NCI-H2107 (cell line): ENCODE measurements around the gene ZBTB17.
A peak's percentile ranks its signal among the peaks of the same experiment; 100 is the strongest.
"Not testable (repeated sequence)": the region's sequence is repeated elsewhere in the genome, so short reads cannot be mapped to it uniquely, and the experiment has no call there.

Experiments
- DNase-seq: peaks from one replicate; lab custom pipeline; 2025; lab: John Stamatoyannopoulos, UW

ZBTB17 gene

DNA sequence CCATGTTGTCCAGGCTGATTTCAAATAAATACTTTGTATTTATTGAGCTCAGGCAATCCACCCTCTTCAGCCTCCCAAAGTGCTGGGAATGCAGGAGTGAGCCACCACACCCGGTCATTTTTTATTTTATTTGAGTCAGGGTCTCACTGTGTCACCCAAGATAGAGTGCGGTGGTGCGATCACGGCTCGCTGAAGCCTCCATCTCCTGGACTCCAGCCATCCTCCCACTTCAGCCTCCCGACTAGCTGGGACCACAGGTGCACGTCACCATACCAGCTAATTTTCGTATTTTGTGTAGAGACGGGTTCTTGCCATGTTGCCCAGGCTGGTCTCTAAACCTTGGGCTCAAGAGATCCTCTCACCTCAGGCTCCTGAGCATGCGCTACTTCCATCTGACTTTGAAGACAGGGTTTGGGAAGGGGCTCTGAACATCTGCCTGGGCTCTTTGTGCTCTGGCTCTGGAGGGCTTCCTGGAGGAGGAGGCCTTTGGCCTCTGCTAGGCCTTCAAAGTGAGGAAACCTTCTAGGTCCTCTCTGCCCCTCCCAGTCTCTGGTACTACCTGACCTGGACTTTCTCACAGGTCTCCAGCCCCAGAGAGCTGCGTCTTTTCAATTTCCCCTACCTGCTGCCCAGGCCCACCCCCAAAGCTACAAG is 36.2 kb upstream of the ZBTB17 start:
- DNase-seq: no peak

DNA sequence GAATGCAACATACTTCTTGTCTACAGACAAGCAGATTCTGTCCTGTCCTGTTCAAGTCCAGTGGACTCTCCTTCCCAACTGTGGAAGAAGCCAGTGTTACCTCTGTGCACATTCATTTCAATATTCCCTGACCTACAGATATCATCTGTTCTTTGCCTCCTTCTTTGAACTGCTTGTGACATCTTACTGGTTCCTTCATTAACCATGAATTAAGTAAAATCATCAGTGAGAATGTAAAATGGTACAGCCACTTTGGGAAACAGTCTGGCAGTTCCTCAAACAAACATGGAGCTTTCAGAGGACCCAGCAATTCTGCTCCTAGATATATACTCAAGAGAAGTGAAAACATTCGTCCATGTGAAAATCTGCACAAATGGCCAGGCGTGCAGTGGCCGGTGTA is 34.9 kb upstream of the ZBTB17 start:
- DNase-seq: no peak

DNA sequence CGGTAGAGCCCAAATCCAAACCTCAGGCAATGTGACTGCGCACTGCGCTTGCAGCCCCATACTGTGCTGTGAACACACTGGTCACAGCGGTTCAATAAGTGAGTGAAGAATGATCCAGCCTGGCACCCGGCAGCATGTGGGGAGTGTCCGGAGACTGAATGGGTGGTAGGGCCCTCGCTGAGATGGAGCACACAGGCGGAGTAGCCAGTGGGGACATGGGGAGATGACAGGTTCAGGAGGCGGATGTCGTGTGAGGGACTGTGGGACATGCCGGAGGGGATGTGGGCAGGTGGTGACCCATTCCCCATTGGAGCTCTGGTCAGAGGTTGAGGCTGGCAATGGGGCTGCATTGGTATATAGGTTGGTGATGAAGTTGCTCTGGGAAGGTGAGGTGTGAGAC is 33.8 kb upstream of the ZBTB17 start:
- DNase-seq: no peak

DNA sequence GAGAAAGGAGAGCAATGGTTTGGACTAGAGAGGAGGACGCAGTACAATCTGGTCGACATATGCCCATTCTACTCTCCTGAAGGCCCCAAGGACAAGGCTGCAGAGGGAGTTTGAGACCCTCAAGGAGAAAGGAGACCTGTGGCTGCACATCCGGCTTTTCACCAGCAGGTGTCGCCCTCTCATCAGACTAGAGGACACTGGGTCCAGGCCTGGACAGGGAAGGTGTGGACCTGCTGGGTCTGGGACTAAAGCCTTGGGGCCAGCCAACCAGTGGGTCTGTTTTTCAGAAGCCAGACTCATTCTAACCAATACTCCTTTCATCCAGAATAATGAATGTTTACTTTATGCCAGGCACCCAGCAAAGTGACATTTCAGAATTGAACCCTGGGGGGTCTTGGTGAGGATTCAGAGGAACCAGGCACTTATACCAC is 33.1 kb upstream of the ZBTB17 start:
- DNase-seq: peak; percentile 51

DNA sequence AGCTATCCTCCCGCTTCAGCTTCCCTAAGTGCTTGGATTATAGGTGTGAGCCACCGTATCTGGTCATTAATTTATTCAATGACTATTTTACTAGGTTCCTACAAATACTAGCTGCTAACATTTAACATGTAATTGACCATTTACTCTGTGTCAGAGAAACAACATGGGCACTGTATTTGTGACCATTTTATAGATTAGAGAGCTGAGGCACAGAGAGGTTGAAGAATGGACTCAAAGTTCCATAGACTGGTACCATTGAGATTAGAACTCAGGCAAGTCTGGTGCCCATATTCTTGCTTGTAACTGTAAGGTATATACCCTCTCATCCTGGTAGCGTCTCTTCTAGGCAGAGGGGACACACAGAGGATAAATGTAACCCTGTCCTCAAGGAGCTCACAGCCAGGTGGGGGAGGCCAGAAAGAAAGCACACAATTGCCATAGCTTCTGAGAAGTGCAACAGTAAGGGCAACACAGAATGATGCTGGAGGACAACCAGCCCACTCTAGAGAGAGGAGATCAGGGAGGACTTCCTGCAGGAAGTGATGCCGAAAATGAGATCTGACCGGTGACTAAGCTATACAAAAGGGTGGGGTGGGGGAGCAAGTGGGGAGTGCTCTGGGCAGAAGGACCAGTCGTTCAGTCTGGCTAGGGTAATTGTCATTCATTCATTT is 31.9 kb upstream of the ZBTB17 start:
- no peak for DNase-seq

DNA sequence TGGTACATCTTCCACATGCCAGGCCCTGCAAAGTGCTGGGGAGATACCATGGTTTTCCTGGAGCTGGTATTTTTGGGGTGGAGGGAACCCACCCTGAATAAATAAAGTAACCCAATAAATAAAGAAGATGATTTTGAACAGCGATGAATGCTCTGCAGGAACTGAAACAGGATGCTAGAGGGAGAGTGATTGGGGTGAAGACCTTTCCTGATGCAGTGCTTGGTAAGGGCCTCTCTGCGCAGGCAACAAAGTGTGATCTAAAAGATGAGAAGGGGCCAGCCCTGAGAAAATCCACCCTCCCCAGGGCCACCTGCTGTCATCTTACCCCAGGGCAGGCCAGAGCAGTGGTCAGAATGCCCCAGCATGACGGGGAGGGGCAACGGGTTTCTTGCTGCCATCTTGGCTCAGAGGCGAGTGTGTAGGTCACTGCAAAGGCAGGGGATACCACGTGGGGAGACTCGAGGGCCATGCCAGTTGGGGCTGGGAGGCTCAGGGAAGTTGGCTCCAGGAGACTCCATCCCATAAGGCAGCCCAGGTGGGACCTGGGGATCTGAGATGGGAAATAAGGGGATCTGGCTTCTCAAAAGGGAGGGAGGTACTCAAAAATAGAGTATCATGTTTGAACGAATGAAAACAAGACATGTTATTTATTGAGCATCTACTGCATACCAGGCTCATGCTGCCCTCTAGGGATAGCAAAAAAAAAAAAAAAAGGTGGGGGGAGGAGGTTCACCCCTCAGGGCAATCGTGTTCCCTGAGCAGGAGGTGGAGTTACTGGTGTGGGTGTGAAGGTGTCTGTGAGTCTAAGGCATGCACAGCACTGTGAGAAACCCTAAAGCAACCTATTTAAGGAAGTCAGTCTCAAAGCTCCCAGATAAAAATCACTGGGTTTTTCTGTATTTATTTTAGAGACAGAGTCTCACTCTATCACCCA is 30.9 kb upstream of the ZBTB17 start:
- no peak for DNase-seq

DNA sequence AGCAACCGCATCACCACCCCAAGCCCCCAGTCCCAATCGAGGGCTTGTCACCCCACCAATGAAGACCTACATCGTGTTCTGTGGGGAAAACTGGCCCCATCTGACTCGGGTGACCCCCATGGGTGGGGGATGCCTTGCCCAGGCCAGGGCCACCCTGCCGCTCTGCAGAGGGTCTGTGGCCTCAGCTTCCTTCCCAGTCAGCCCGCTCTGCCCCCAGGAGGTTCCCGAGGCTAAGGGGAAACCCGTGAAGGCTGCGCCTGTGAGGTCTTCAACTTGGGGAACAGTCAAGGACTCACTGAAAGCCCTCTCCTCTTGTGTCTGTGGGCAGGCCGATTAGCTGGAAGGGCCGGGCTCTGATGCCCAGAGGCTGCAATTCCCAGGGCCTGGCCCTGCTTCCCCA is 30.1 kb upstream of the ZBTB17 start:
- no peak for DNase-seq

DNA sequence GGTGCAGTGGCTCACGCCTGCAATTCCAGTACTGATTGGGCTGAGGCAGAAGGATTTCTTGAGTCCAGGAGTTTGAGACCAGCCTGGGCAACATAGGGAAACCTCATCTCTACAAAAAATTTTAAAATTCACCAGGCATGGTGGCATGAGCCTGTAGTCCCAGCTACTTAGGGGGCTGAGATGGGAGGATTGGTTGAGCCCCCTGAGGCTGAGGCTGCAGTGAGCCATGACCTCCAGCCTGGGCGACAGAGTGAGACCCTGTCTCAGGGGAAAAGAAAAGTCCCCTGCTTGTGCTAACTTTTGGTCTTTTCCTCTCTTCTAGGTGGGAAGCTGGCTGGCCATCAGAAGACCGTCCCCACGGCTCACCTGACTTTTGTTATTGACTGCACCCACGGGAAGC is 29.7 kb upstream of the ZBTB17 start:
- DNase-seq: no peak

DNA sequence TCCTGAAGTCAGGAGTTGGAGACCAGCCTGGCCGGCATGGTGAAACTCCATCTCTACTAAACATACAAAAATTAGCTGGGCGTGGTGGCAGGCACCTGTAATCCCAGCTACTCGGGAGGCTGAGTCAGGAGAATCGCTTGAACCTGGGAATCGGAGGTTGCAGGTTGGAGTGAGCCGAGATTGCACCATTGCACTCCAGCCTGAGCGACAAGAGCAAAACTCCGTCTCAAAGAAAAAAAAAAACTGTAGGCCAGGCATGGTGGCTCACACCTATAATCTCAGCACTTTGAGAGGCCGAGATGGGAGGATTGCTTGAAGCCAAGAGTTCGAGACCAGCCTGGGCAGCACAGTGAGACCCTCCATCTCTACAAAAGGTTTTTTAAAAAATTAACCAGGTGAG is 25.4 kb upstream of the ZBTB17 start:
- DNase-seq: not testable (repeated sequence)

DNA sequence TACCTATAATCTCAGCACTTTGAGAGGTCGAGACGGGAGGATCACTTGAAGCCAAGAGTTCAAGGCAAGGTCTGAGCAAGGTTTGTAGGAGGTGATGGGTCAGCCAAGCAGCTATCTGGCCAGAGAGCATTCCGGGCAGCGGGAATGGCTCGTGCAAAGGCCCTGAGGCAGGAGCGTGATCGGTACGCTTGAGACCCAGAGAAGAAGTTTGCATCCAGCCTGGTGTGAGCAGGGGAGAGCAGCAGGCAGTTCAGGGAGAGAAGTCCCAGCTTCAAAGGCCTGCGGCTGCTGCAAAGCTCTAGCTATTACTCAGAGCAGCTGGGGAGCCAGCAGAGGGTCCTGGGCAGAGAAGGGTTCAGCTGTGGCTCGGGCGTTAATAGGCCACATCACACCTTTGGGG is 23.0 kb upstream of the ZBTB17 start:
- no peak for DNase-seq

DNA sequence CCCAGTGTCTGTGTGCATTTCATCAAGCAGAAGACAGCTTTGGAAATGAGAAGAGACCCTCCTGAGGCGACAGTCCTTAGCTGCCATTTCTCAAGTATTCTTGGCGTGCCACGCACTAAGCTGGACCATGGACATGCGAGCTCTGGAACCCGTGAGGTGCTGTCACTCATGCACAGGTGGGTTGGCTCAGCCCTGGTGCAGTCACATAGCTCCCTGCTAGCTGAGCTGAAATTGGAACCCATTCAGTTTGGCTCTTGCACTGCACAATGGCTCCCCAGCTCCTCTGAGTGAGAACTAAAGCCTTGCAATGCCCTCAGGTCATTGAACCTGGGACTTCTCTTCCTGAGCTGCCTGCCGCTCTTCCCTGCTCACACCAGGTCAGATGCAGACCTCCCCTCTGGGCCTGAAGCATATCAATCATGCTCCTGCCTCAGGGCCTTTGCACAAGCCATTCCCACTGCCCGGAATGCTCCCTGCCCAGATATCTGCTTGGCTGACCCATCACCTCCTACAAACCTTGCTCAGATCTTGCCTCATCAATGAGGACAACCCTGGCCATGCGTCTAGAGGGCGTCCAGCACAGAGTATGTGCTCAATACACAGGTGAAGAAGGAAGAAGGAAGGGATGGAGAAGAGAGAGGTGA is 21.9 kb upstream of the ZBTB17 start:
- DNase-seq: no peak

DNA sequence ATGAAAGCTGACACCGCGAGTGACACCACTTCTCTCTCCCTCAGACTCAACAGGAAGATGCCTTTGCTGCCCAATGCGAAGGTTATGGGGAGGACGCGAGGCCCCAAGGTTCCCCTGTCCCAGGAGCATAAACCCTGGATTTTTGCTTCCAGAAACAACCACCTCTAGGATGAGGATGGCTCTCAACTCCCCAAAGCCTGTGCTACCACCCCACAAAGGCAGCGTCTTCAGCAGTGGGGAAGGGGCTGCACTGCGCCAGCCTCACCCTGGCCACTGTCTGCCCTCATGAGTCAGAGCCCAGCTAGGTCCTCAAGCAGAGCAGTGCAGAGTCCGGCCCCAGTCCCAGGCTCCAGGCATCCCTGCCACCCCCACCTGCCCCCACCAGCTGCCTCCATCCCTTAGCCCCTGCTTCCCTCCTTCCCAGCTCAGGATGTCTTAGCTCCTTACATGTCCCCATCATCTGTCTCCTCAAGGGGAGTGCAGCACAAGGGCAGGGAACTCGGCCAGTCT is 21.2 kb upstream of the ZBTB17 start:
- no peak for DNase-seq

DNA sequence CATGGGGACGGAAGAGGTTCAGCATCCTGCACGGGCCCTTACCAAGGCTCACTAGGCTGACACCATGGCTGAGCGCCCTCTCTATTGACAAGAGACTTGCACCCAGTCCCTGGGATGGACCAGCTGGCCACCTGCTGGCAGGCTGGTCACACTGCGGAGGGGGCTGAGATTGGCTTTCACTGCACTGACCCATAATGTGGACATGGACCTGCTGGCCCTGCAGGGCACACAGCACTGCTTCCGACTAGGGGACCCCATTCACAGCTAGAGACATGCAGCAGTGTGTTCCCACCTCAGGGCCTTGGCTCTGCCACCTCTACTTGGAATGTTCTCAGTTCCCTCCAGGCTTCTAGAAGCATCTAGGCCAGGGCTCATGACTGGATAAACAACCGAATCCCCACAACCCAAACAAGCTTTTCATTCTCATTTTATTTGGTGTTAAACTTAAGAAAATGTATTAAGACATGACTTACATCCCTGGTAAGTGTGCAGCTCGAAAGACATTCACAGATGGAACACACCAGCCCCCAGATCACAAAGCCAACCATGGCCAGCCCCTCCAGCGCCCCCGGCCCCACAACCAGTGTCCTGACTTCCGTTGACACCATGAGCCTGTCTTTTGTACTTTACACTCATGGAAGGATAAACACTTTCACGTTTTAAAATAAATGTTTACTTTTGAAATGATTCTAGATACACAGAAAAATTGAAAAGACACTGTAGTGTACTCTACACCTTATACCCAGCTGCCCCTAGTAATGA is 18.9 kb upstream of the ZBTB17 start:
- no peak for DNase-seq

DNA sequence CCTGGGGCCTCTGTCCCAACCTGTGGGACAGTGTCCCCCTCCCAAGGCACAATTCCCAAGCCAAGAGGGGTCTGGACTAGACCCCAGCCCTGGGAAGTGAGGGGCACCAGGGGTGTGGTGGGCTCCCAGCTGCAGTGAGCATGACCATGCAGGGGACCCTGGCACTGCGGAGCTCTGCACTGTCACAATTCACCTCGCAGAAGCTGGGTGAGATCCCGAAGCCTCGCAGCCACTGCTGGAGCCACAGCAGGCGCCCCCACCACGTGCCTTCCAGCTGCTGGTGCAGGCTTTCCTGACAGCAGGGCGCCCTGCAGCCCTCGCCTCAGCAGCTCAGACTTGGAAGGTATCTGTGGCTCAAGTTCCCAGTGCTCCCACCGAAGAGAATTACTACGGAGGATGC is 18.2 kb upstream of the ZBTB17 start:
- DNase-seq: no peak

DNA sequence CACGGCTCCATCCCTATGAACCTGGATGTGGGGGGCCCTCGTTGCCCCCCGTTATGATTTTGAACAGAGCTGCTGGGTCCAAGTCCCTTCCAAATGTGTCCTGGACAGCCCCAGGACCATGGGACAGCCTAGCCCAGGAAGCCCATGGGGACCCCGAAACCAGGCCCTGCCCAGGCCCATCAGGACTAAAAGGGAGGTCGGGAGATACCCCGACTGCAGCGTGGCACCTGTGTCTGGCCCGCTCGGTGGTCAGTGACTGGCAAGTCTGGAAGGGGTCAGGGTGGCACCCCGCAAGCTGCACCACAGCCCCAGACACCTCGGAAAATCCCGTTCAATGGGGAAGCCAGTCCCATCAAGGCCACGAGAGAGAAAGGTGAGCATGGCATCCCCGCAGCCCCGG is 17.8 kb upstream of the ZBTB17 start:
- DNase-seq: no peak

DNA sequence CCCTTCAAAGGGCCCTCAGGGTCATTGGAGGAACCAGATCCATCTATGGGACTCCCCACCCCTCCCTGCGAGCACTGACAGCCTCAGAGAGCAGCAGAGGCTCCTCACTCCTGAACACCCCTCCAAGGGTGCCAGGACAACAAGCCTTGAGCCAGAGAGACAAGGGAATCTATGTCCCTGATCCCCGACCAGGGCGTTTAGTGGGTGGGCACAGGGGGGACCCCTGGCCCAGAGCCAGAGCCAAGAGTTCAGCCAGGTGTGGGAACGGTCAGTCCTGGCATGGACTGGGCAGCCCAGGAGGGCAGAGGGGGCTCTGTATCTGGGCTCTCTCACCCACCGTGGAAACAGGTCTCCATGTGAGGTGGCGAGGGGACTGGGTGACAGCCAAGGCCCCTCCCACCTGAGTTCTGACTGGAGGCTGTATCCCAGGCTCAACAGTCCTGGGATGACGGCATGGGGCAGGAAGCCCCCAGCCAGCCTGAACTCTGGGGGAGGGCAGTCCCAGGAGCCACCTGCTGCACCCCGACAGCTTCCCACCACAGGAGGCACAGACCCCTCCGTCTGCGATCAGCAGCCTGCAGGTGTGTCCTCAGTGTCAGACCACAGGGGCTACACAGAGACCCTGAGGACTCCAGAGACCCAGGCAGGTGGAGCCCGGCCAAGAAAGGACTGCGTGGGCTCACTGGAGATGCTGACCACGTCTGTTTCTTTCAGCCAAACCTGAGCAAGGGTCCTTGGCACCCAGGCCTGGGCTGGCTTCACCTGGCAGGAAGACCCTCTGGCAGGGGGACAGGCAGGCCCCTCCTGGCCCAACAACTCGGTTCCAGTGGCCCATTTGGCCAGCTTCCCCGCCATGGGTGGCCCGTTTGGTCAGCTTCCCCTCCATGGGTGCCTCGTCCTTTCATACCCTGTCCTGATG is 16.9 kb upstream of the ZBTB17 start:
- DNase-seq: no peak

DNA sequence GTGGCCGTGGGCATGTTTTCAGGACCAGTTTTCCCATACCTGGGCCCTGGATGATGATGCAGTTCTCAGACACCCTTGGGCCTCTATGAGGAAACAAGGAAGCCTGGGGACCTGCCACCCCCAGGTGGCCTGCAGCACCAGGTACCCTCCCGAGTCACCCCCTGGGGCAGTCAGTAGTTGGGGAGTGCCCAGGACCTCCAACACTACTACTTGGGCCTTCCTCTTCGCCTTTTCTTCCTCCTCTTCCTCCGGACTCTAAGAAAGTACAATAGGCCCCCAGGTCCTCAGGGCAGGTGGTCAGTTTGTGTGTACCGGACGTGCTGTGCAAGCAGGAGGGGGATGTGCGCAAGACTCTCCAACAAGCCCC is 16.3 kb upstream of the ZBTB17 start:
- DNase-seq: no peak

DNA sequence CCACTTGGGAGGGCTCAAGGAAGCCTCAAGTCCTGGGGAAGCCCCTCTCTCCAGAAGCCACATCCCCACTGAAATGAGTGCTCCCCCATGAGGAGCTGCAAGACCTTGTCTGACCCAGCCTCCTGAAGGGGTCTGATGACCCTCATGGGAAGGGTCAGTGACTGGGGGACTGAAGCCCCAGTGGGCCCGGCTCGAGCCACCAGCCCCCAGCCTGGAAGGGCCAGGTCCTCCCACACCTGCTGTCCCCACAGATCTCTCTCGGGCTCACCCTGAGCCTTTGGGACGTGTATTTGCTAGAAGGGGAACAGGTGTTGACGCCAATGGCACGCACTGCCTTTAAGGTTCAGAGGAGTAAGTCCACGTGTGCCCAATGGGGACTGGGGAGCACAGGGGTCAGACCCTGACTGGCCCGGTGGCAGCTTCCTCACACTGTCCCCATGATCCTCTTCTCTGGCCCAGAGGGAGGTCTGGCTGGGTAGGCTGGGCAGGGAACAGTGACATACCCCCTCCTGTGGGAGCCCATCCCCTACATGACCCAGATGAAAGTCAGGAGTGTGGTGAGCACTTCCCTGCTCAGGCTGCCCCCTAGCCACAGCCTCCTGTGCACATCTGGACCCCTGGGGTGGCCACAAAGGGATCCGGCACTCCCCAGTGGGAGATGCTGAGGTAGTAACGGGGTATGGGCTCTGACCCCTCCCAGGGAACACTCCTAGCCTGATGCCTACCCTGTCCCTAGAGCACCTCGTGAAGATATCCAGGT is 15.7 kb upstream of the ZBTB17 start:
- DNase-seq: no peak

DNA sequence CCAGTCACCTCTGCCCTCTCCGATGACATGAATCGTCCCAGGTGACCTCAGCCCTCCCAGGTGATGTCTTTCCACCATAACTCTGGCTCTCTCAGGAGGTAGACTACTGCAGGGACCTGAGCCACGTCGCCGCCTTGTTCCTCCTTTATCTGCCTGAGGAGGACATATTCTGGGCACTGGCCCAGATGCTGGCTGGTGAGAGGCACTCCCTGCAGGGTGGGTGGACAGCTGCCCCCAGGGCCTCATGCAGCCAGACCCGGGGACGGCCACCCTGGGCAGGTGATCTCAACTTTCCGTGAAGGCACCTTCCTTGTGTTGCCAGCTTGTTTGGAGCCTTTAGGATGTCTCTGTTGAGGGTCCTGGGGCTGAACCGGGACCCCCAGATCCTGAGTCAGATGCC is 13.9 kb upstream of the ZBTB17 start:
- DNase-seq: no peak
